H1 (cell line): ENCODE measurements around the gene LYRM7. TPM values are rescaled to one million over a fixed set of nuclear protein-coding genes. Genes with fewer than 3 reads are reported as not detected.

ENCODE experiments used
- CTCF ChIA-PET: fragments of 300-600 bp; sonication (Branson Sonifier 250); formaldehyde crosslinking; loops from one replicate; lab custom pipeline; 2021; ENCODE audit not compliant: partially characterized antibody; lab: Charles Lee
- POLR2A ChIA-PET: fragments of 300-600 bp; sonication (Branson Sonifier 250); formaldehyde crosslinking; loops from one replicate; lab custom pipeline; 2021; ENCODE audit warnings: inconsistent platforms; ENCODE audit not compliant: partially characterized antibody; lab: Charles Lee
- DNase-seq, 2 experiments: peaks; one replicate each; pipeline versions ENCODE4 v3.0.0 to v3.0.0-alpha.2; 2010 to 2022; ENCODE audit warnings: low spot score in 2 of 2, low read depth in 1 of 2, mixed read lengths in 1 of 2
- FAIRE-seq: peaks from 2 replicates; lab custom pipeline; 2011; peaks lifted over from hg19 to GRCh38; lab: Jason Lieb, UNC
- H2AFZ ChIP-seq: 2 replicates; pipeline ENCODE4 v1.8.1; 2012; ENCODE audit warnings: low read length, inconsistent platforms
- H2AK5ac ChIP-seq: 2 replicates; pipeline ENCODE4 v1.6.1; 2013; ENCODE audit warnings: low read depth, low read length
- H2BK120ac ChIP-seq: replicated peaks from 2 replicates; pipeline ENCODE3; 2013; ENCODE audit warnings: low read depth, low read length, inconsistent platforms
- H2BK12ac ChIP-seq: 2 replicates; pipeline ENCODE4 v1.6.1; 2013; ENCODE audit warnings: low read depth, low read length
- H2BK15ac ChIP-seq: 2 replicates; pipeline ENCODE4 v1.6.1; 2013; ENCODE audit warnings: low read length
- H2BK20ac ChIP-seq: 2 replicates; pipeline ENCODE4 v1.6.1; 2013; ENCODE audit warnings: low read length
- H2BK5ac ChIP-seq: 2 replicates; pipeline ENCODE4 v1.6.1; 2013; ENCODE audit warnings: low read depth, low read length
- H3K14ac ChIP-seq: 2 replicates; pipeline ENCODE4 v1.6.1; 2013; ENCODE audit warnings: inconsistent platforms; ENCODE audit not compliant: insufficient read length
- H3K18ac ChIP-seq: 2 replicates; pipeline ENCODE4 v1.6.1; 2013; ENCODE audit warnings: low read length; ENCODE audit errors: extremely low read depth
- H3K23ac ChIP-seq: 2 replicates; pipeline ENCODE4 v1.6.1; 2013; ENCODE audit warnings: inconsistent platforms; ENCODE audit not compliant: insufficient read length
- H3K23me2 ChIP-seq: 2 replicates; pipeline ENCODE4 v1.6.1; 2013; ENCODE audit warnings: low read depth, low read length
- H3K27ac ChIP-seq: 2 replicates; pipeline ENCODE4 v1.6.1; 2011; ENCODE audit warnings: low read depth, low read length, inconsistent platforms
- H3K27me3 ChIP-seq, 4 experiments: replicated peaks in 1 of 4; 1 replicate in 1 of 4; 2 replicates in 3 of 4; pipeline versions ENCODE4 v1.6.1 to v1.8.1; 2011 to 2013; ENCODE audit warnings: low read length in 3 of 4, mild to moderate bottlenecking in 3 of 4, inconsistent platforms in 2 of 4, mixed read lengths in 2 of 4, moderate library complexity in 1 of 4; ENCODE audit not compliant: control insufficient read depth in 3 of 4, insufficient read depth in 3 of 4; ENCODE audit errors: extremely low read depth in 1 of 4
- H3K36me3 ChIP-seq, 4 experiments: 2 replicates each; pipeline versions ENCODE4 v1.6.1 to v1.8.1; 2011 to 2013; ENCODE audit warnings: mild to moderate bottlenecking in 4 of 4, low read length in 3 of 4, moderate library complexity in 2 of 4, control low read depth in 1 of 4, inconsistent platforms in 1 of 4; ENCODE audit not compliant: insufficient read depth in 4 of 4, control insufficient read depth in 2 of 4
- H3K4ac ChIP-seq: replicated peaks from 2 replicates; pipeline ENCODE3; 2013; ENCODE audit warnings: low read length, low read depth, mixed read lengths, inconsistent platforms; ENCODE audit not compliant: insufficient read length
- H3K4me1 ChIP-seq, 4 experiments: replicated peaks in 1 of 4; 1 replicate in 1 of 4; 2 replicates in 3 of 4; pipeline versions ENCODE4 v1.6.1 to v1.8.1; 2011 to 2013; ENCODE audit warnings: low read length in 3 of 4, inconsistent platforms in 2 of 4, mixed read lengths in 1 of 4; ENCODE audit not compliant: insufficient read depth in 4 of 4, control insufficient read depth in 3 of 4
- H3K4me2 ChIP-seq, 2 experiments: 2 replicates each; pipeline versions ENCODE4 v1.6.1 to v1.8.1; 2011 to 2013; ENCODE audit warnings: low read depth in 2 of 2, low read length in 2 of 2, control low read depth in 1 of 2, inconsistent platforms in 1 of 2, mild to moderate bottlenecking in 1 of 2; ENCODE audit not compliant: insufficient read depth in 1 of 2
- H3K4me3 ChIP-seq, 4 experiments: fragments of 200-600, 300-600 bp in 1 of 4; sonication (generic), shearing (Covaris generic), sonication (Bioruptor Twin) in 1 of 4; 2 replicates each; pipeline versions ENCODE4 v1.5.1 to v1.8.1; 2011 to 2016; ENCODE audit warnings: low read length in 4 of 4, low read depth in 3 of 4, control low read depth in 2 of 4, inconsistent platforms in 2 of 4, mild to moderate bottlenecking in 2 of 4, mixed read lengths in 1 of 4, moderate library complexity in 1 of 4; ENCODE audit not compliant: insufficient read depth in 2 of 4; ENCODE audit errors: extremely low read depth in 1 of 4
- H3K56ac ChIP-seq: replicated peaks from 2 replicates; pipeline ENCODE3; 2013; ENCODE audit warnings: low read depth, mild to moderate bottlenecking, mixed read lengths, low read length, inconsistent platforms; ENCODE audit not compliant: insufficient read length
- H3K79me1 ChIP-seq: 2 replicates; pipeline ENCODE4 v1.6.1; 2013; ENCODE audit warnings: low read depth, low read length, control low read depth
- H3K79me2 ChIP-seq, 2 experiments: 2 replicates each; pipeline versions ENCODE4 v1.6.1 to v1.8.1; 2012 to 2013; ENCODE audit warnings: low read length in 2 of 2, mild to moderate bottlenecking in 2 of 2, inconsistent platforms in 1 of 2; ENCODE audit not compliant: insufficient read depth in 2 of 2, control insufficient read depth in 1 of 2
- H3K9ac ChIP-seq, 4 experiments: replicated peaks in 1 of 4; 1 replicate in 1 of 4; 2 replicates in 3 of 4; pipeline versions ENCODE4 v1.6.1 to v1.8.1; 2011 to 2013; ENCODE audit warnings: low read depth in 3 of 4, low read length in 3 of 4, control low read depth in 2 of 4, mild to moderate bottlenecking in 2 of 4, moderate library complexity in 2 of 4, inconsistent platforms in 1 of 4; ENCODE audit errors: extremely low read depth in 1 of 4
- H3K9me3 ChIP-seq, 2 experiments: 2 replicates each; pipeline versions ENCODE4 v1.6.1 to v1.8.1; 2012 to 2013; ENCODE audit warnings: mild to moderate bottlenecking in 2 of 2, moderate library complexity in 2 of 2, control low read depth in 1 of 2, inconsistent platforms in 1 of 2, low read depth in 1 of 2, low read length in 1 of 2, mixed read lengths in 1 of 2; ENCODE audit not compliant: insufficient read depth in 2 of 2
- H4K20me1 ChIP-seq, 2 experiments: replicated peaks in 1 of 2; 2 replicates each; pipeline versions ENCODE3 to v1.8.1; 2011 to 2013; ENCODE audit warnings: inconsistent platforms in 2 of 2, low read length in 2 of 2, mild to moderate bottlenecking in 1 of 2; ENCODE audit not compliant: insufficient read depth in 2 of 2, control insufficient read depth in 1 of 2
- H4K5ac ChIP-seq: 2 replicates; pipeline ENCODE4 v1.6.1; 2013; ENCODE audit warnings: low read length, low read depth, mixed read lengths, inconsistent platforms; ENCODE audit not compliant: insufficient read length
- H4K8ac ChIP-seq: 2 replicates; pipeline ENCODE4 v1.8.0; 2013; ENCODE audit warnings: mild to moderate bottlenecking, moderate library complexity, low read length, inconsistent platforms; ENCODE audit not compliant: insufficient read depth; ENCODE audit errors: extremely low read depth
- H4K91ac ChIP-seq: replicated peaks from 2 replicates; pipeline ENCODE3; 2013; ENCODE audit warnings: low read length, mixed read lengths, inconsistent platforms; ENCODE audit not compliant: insufficient read length
- BCL11A ChIP-seq, 2 experiments: IDR thresholded peaks; one replicate each; pipeline ENCODE4 v1.6.1; 2011; ENCODE audit warnings: low read depth in 2 of 2, low read length in 2 of 2, mild to moderate bottlenecking in 2 of 2
- CHD1 ChIP-seq: IDR thresholded peaks from 2 replicates; pipeline ENCODE4 v1.6.1; 2012; ENCODE audit warnings: low read depth, low read length, improper control_type of control experiment
- CREB1 ChIP-seq: IDR thresholded peaks from 2 replicates; pipeline ENCODE4 v1.6.1; 2012; ENCODE audit warnings: inconsistent platforms
- HDAC2 ChIP-seq, 2 experiments: fragments of 300-600 bp in 1 of 2; sonication (generic) in 1 of 2; IDR thresholded peaks; 2 replicates each; pipeline ENCODE4 v1.6.1; 2011 to 2012; ENCODE audit warnings: low read depth in 2 of 2, low read length in 2 of 2, mild to moderate bottlenecking in 2 of 2, moderate library complexity in 2 of 2, borderline replicate concordance in 1 of 2, inconsistent platforms in 1 of 2
- JUN ChIP-seq: IDR thresholded peaks from 2 replicates; pipeline ENCODE4 v1.6.1; 2011; ENCODE audit warnings: low read depth, mild to moderate bottlenecking, improper control_type of control experiment, low read length
- MAX ChIP-seq: IDR thresholded peaks from 2 replicates; pipeline ENCODE4 v1.6.1; 2012; ENCODE audit warnings: inconsistent platforms
- POLR2AphosphoS5 ChIP-seq: IDR thresholded peaks from 2 replicates; pipeline ENCODE4 v1.6.1; 2011; ENCODE audit warnings: low read depth, low read length
- SP4 ChIP-seq: IDR thresholded peaks from 2 replicates; pipeline ENCODE4 v1.6.1; 2012; ENCODE audit warnings: low read length, inconsistent platforms
- SUZ12 ChIP-seq: fragments of 200-600 bp; sonication (generic); IDR thresholded peaks from 2 replicates; pipeline ENCODE4 v1.6.1; 2012; ENCODE audit warnings: mild to moderate bottlenecking, inconsistent platforms, low read length, moderate library complexity, mixed read lengths
- TAF7 ChIP-seq: optimal IDR thresholded peaks from 2 replicates; pipeline ENCODE3; 2011; ENCODE audit warnings: low read depth, mild to moderate bottlenecking, inconsistent platforms, low read length, moderate library complexity, borderline replicate concordance
- polyA plus RNA-seq, 7 experiments: library from polyadenylated mRNA; depleted of rRNA in 3 of 7; stranded (reverse) in 5 of 7; unstranded in 2 of 7; fragments of >200 nt in 5 of 7; fragments of 200-250 nt in 2 of 7; gene quantifications; 1 replicate in 5 of 7; 2 replicates in 1 of 7; 4 replicates in 1 of 7; pipeline versions ENCODE4 v1.2.1 to v1.2.3, GENCODE V29; 2011 to 2013; ENCODE audit warnings: missing spikeins in 2 of 7, mixed read lengths in 2 of 7
- total RNA-seq: library from RNA; stranded (reverse); fragmentation: NEBNext Ultra II Directional; extraction: Animal tissue kit (Norgen Biotek cat#: 25700); gene quantifications from 2 replicates; pipeline ENCODE4 v1.2.1, GENCODE V29; 2021
- TF ChIP-seq, protein P1 (sequence below), 3 experiments: IDR thresholded peaks; 1 replicate in 2 of 3; 2 replicates in 1 of 3; pipeline versions ENCODE4 v1.5.1 to v1.6.1; 2011; ENCODE audit warnings: low read length in 3 of 3, mild to moderate bottlenecking in 3 of 3, inconsistent platforms in 2 of 3, low read depth in 1 of 3, moderate library complexity in 1 of 3; ENCODE audit not compliant: insufficient read depth in 1 of 3; ENCODE audit errors: control extremely low read depth in 1 of 3
- TF ChIP-seq, protein P2 (sequence below): IDR thresholded peaks from 2 replicates; pipeline ENCODE4 v1.6.1; 2011; ENCODE audit warnings: low read length, improper control_type of control experiment

LYRM7 gene
- total and polyA plus RNA-seq, 2 of the 8 experiments (the other 6 are each of a cell fraction or from before 2014, with no cell fraction given), result 1.9 to 12.6 TPM

- no peaks in the 10 kb centered on the region for H3K23me2 ChIP-seq
- POLR2A ChIA-PET, result interaction anchor here (0.6 kb wide), 1 partner anchor 11 kb away, joined by 3 read pairs; no protein-coding TSS in a partner anchor
- CTCF ChIA-PET, result interaction anchor here (1.4 kb wide), 1 partner anchor 38 kb away, joined by 3 read pairs; no protein-coding TSS in a partner anchor
- no peak for TF ChIP-seq HDAC2 (IDR thresholded peaks at IDR 0.05; ENCODE audit: borderline replicate concordance in 1 of 2, low read depth in 2 of 2, low read length in 2 of 2)
- TF ChIP-seq, protein P1, sequence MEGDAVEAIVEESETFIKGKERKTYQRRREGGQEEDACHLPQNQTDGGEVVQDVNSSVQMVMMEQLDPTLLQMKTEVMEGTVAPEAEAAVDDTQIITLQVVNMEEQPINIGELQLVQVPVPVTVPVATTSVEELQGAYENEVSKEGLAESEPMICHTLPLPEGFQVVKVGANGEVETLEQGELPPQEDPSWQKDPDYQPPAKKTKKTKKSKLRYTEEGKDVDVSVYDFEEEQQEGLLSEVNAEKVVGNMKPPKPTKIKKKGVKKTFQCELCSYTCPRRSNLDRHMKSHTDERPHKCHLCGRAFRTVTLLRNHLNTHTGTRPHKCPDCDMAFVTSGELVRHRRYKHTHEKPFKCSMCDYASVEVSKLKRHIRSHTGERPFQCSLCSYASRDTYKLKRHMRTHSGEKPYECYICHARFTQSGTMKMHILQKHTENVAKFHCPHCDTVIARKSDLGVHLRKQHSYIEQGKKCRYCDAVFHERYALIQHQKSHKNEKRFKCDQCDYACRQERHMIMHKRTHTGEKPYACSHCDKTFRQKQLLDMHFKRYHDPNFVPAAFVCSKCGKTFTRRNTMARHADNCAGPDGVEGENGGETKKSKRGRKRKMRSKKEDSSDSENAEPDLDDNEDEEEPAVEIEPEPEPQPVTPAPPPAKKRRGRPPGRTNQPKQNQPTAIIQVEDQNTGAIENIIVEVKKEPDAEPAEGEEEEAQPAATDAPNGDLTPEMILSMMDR (IDR thresholded peaks at IDR 0.05; ENCODE audit: control extremely low read depth in 1 of 3, insufficient read depth in 1 of 3, low read depth in 1 of 3, low read length in 3 of 3), result no peak
- no peak for TF ChIP-seq CREB1
- TF ChIP-seq MAX, result no peak
- TF ChIP-seq TAF7, result no peak
- no peak for TF ChIP-seq SUZ12
- TF ChIP-seq JUN, result no peak
- no peak for TF ChIP-seq CHD1
- no peak for TF ChIP-seq POLR2AphosphoS5
- TF ChIP-seq, protein P2, sequence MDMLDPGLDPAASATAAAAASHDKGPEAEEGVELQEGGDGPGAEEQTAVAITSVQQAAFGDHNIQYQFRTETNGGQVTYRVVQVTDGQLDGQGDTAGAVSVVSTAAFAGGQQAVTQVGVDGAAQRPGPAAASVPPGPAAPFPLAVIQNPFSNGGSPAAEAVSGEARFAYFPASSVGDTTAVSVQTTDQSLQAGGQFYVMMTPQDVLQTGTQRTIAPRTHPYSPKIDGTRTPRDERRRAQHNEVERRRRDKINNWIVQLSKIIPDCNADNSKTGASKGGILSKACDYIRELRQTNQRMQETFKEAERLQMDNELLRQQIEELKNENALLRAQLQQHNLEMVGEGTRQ, result no peak
- no peak for TF ChIP-seq BCL11A (IDR thresholded peaks at IDR 0.05; ENCODE audit: low read depth in 2 of 2, low read length in 2 of 2)
- TF ChIP-seq SP4, result no peak
These were observed 23.5 kb upstream of the LYRM7 start for GRCh38 chr5:131147258-131147657.

More at GRCh38 chr5:131147258-131147657, 23.5 kb upstream of the LYRM7 start:
- Histone ChIP-seq H3K23ac (no peak overlapping the region), H3K9ac (no peak overlapping the region), H4K8ac (no peak overlapping the region), H2BK20ac (no peak overlapping the region), H3K36me3 (no peaks in the 10 kb centered on the region), H4K91ac (no peak overlapping the region), H3K4me1 (no peaks in the 10 kb centered on the region), H4K20me1 (no peaks in the 10 kb centered on the region), H3K18ac (no peak overlapping the region), H3K56ac (no peak overlapping the region), H2BK120ac (no peak overlapping the region), H2BK12ac (no peak overlapping the region), H4K5ac (no peak overlapping the region), H3K4me3 (no peak overlapping the region), H2BK15ac (no peak overlapping the region), H3K4ac (no peak overlapping the region), H3K27me3 (no peaks in the 10 kb centered on the region), H2AFZ (no peak overlapping the region), H3K27ac (no peak overlapping the region), H2AK5ac (no peak overlapping the region), H3K79me2 (no peaks in the 10 kb centered on the region), H3K79me1 (no peaks in the 10 kb centered on the region), H2BK5ac (no peak overlapping the region), H3K14ac (no peak overlapping the region), H3K9me3 (no peaks in the 10 kb centered on the region), H3K4me2 (no peak overlapping the region)
- no peak for DNase-seq
- no peak for FAIRE-seq
